ENCODE measurements around the gene ANK3. TPM values are rescaled to one million over a fixed set of nuclear protein-coding genes. Genes with fewer than 3 reads are reported as not detected.

The ANK3 gene
- total and polyA plus RNA-seq, 2 donors (not counting 3 experiments of a cell fraction or from before 2014, with no cell fraction given): 0.88 to 8.5 TPM

DNA sequence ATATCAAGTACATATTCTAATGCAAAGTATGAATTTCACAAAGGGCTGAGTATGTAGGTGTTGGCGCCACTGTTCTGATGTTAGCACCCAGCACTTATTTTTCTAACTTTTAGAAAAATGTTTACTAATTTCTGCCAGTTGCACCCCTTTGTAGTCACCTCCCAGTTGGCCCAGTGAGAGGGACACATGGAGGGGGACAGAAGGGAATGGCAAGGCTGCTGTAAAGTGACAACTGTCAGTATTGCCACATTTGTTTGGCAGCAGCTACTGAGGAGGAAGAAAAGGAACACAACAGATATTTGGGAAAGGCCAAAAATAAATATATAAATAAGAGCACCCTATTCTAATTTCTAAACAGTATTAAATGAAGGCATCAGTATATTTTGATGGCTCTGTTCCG, 57.3 kb downstream of the ANK3 start:
- no peak for TF ChIP-seq FOS (IDR thresholded peaks at IDR 0.05; ENCODE audit: borderline replicate concordance, insufficient read depth, low read length)
- TF ChIP-seq EZH2 (IDR thresholded peaks at IDR 0.05; ENCODE audit: borderline replicate concordance, low read depth, low read length, severe bottlenecking): no peak
- TF ChIP-seq POLR2AphosphoS5 (IDR thresholded peaks at IDR 0.05; ENCODE audit: insufficient read depth, low read depth, low read length): no peak
- no peak for TF ChIP-seq JUN (IDR thresholded peaks at IDR 0.05; ENCODE audit: borderline replicate concordance, insufficient read depth, insufficient read length, low read depth)
- TF ChIP-seq, protein P1, sequence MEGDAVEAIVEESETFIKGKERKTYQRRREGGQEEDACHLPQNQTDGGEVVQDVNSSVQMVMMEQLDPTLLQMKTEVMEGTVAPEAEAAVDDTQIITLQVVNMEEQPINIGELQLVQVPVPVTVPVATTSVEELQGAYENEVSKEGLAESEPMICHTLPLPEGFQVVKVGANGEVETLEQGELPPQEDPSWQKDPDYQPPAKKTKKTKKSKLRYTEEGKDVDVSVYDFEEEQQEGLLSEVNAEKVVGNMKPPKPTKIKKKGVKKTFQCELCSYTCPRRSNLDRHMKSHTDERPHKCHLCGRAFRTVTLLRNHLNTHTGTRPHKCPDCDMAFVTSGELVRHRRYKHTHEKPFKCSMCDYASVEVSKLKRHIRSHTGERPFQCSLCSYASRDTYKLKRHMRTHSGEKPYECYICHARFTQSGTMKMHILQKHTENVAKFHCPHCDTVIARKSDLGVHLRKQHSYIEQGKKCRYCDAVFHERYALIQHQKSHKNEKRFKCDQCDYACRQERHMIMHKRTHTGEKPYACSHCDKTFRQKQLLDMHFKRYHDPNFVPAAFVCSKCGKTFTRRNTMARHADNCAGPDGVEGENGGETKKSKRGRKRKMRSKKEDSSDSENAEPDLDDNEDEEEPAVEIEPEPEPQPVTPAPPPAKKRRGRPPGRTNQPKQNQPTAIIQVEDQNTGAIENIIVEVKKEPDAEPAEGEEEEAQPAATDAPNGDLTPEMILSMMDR (IDR thresholded peaks at IDR 0.05; ENCODE audit: extremely low read depth in 1 of 2, insufficient read depth in 1 of 2, low read depth in 1 of 2, low read length in 2 of 2): no peak
- no peak for TF ChIP-seq GATA2 (IDR thresholded peaks at IDR 0.05; ENCODE audit: insufficient read depth, insufficient read length, low read depth, low read length)
- no peak for TF ChIP-seq POLR2A (IDR thresholded peaks at IDR 0.05; ENCODE audit: low read depth, low read length)
- TF ChIP-seq MYC (IDR thresholded peaks at IDR 0.05; ENCODE audit: low read depth, low read length): no peak
- TF ChIP-seq, protein P2, sequence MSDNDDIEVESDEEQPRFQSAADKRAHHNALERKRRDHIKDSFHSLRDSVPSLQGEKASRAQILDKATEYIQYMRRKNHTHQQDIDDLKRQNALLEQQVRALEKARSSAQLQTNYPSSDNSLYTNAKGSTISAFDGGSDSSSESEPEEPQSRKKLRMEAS (IDR thresholded peaks at IDR 0.05; ENCODE audit: insufficient read depth, insufficient read length): no peak
- Histone ChIP-seq H3K4me1 (ENCODE audit: control insufficient read depth, extremely low read depth, insufficient read depth, low read length) (no peaks in the 10 kb centered on the region), H3K9ac (replicated peaks; ENCODE audit: extremely low read depth, insufficient read depth, low read length) (no peak overlapping the region), H3K4me3 (replicated peaks in 1 of 3; ENCODE audit: insufficient read depth in 1 of 3, low read depth in 1 of 3, low read length in 3 of 3) (no peak overlapping the region), H3K36me3 (ENCODE audit: control insufficient read depth in 2 of 2, extremely low read depth in 1 of 2, insufficient read depth in 2 of 2, low read length in 2 of 2) (no peaks in the 10 kb centered on the region), H3K27ac (ENCODE audit: insufficient read depth, low read depth, low read length) (no peak overlapping the region), H3K27me3 (ENCODE audit: control insufficient read depth in 2 of 2, insufficient read depth in 2 of 2, low read length in 2 of 2) (no peaks in the 10 kb centered on the region), H3K9me1 (replicated peaks; ENCODE audit: control insufficient read depth, extremely low read depth, insufficient read depth, low read length) (no peaks in the 10 kb centered on the region), H3K9me3 (replicated peaks; ENCODE audit: control insufficient read depth, insufficient read depth, low read length) (no peaks in the 10 kb centered on the region), H3K4me2 (ENCODE audit: insufficient read depth, low read length) (no peak overlapping the region), H2AFZ (ENCODE audit: low read depth, low read length) (no peak overlapping the region), H3K79me2 (ENCODE audit: control insufficient read depth, insufficient read depth, low read length) (no peaks in the 10 kb centered on the region), H4K20me1 (replicated peaks; ENCODE audit: control insufficient read depth, extremely low read depth, insufficient read depth, low read length) (no peaks in the 10 kb centered on the region)
- BruUV-seq (replicated peaks): no TSS peak
- CTCF ChIA-PET: interaction anchor here (1.1 kb wide), 1 partner anchor 101 kb away, joined by 4 read pairs; no protein-coding TSS in a partner anchor
- intact Hi-C loops (cut with micrococcal nuclease): no loop called here
- dilution Hi-C loops (cut with MboI; ENCODE audit: extremely low pct_ligation_motif_present, low sequenced_read_pairs): no loop called here
- DNase-seq (ENCODE audit: low read depth, low spot score): no peak
- POLR2A ChIA-PET: no interaction called here
- no peak for FAIRE-seq
